ENCODE data around the gene CLNK. TPM values are rescaled to one million over a fixed set of nuclear protein-coding genes. Genes with fewer than 3 reads are reported as not detected.

The CLNK gene
- polyA plus RNA-seq, 2 of the 4 experiments (the other 2 are of a cell fraction): not detected

DNA sequence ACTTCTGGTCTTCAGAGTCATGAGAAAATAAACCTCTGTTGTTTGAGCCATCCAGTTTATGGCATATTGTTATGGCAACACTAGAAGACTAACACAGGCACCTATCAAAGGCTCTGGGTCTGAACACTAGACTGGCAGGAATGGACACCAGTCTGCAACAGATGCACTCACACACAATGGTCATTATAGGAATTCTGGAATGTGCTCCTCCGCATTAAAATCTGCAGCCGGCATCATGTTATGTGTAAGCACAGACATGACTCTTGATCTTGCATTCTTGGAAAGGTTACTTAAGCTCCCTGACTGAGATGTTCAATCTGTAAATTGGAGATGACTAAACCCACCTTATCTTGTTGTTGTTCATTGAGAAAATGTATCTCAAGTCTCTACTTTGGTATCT lies 115.1 kb downstream of the CLNK start:
- POLR2A ChIA-PET: no interaction called here
- CTCF ChIA-PET: no interaction called here

DNA sequence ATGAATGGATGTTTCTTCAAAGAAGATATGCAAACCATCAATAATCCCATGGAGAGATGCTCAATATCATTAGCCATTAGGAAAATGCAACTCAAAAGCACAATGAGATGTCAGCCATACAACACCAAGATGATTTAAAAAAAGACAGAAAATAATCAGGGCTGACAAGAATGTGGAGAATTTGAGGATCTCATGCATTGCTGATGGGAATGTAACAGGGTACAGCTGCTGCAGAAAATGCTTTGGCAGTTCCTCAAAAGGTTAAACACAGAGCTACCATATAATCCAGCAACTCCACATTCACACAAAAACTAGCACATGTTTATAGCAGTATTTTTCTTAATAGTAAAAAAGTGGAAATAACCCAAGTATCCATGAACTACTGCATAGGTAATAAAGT lies 116.8 kb downstream of the CLNK start:
- DNase-seq (ENCODE audit: low read depth in 1 of 2, low spot score in 1 of 2) (no peak), FAIRE-seq (no peak), ATAC-seq (no peak)
- ChIA-PET POLR2A (no interaction called here), CTCF (no interaction called here)
- TF ChIP-seq, protein P1, sequence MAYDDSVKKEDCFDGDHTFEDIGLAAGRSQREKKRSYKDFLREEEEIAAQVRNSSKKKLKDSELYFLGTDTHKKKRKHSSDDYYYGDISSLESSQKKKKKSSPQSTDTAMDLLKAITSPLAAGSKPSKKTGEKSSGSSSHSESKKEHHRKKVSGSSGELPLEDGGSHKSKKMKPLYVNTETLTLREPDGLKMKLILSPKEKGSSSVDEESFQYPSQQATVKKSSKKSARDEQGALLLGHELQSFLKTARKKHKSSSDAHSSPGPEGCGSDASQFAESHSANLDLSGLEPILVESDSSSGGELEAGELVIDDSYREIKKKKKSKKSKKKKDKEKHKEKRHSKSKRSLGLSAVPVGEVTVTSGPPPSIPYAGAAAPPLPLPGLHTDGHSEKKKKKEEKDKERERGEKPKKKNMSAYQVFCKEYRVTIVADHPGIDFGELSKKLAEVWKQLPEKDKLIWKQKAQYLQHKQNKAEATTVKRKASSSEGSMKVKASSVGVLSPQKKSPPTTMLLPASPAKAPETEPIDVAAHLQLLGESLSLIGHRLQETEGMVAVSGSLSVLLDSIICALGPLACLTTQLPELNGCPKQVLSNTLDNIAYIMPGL (CRISPR knock-in tag; IDR thresholded peaks at IDR 0.05; ENCODE audit: borderline replicate concordance): no peak
- TF ChIP-seq CBX8 (IDR thresholded peaks at IDR 0.05): no peak
- TF ChIP-seq FOSB (CRISPR knock-in tag; IDR thresholded peaks at IDR 0.05): no peak
- TF ChIP-seq EP300 (IDR thresholded peaks at IDR 0.05): no peak
- no peak for TF ChIP-seq RCOR1 (IDR thresholded peaks at IDR 0.05; ENCODE audit: low read depth, low read length)
- no peak for TF ChIP-seq SREBF2 (IDR thresholded peaks at IDR 0.05)
- no peak for TF ChIP-seq CHD4 (IDR thresholded peaks at IDR 0.05; ENCODE audit: borderline replicate concordance)
- no peak for TF ChIP-seq HOXA7 (CRISPR knock-in tag; IDR thresholded peaks at IDR 0.05)
- TF ChIP-seq HDAC2 (IDR thresholded peaks at IDR 0.05): no peak
- no peak for TF ChIP-seq ZFP36 (IDR thresholded peaks at IDR 0.05; ENCODE audit: borderline replicate concordance, partially characterized antibody)
- no peak for TF ChIP-seq ESRRA (IDR thresholded peaks at IDR 0.05; ENCODE audit: borderline replicate concordance, low read length)
- no peak for TF ChIP-seq POLR2AphosphoS2 (conservative IDR thresholded peaks at IDR 0.05; ENCODE audit: low read length)
- Histone ChIP-seq H3K4me3 (no peak overlapping the region), H3K9me3 (no peaks in the 10 kb centered on the region), H3K27ac (no peak overlapping the region), H3K4me2 (no peak overlapping the region), H3K4me1 (no peaks in the 10 kb centered on the region)

More for the DNA sequence above, 115.1 kb downstream of the CLNK start:
- no peak for FAIRE-seq
- ATAC-seq: no peak
- Histone ChIP-seq H3K27ac (no peak overlapping the region), H3K4me1 (no peaks in the 10 kb centered on the region), H3K9me3 (no peaks in the 10 kb centered on the region), H3K4me3 (no peak overlapping the region), H3K4me2 (no peak overlapping the region)
- WGBS (ENCODE audit: missing lambda C conversion rate): 95% methylated on average over 2 of the region's 2 CpGs
- TF ChIP-seq HOXB5 (CRISPR knock-in tag; IDR thresholded peaks at IDR 0.05): no peak
- no peak for TF ChIP-seq MAX (IDR thresholded peaks at IDR 0.05)
- no peak for TF ChIP-seq BHLHE40 (IDR thresholded peaks at IDR 0.05; ENCODE audit: low read depth, low read length)
- TF ChIP-seq FOSB (CRISPR knock-in tag; IDR thresholded peaks at IDR 0.05): no peak
- no peak for TF ChIP-seq MYC (IDR thresholded peaks at IDR 0.05; ENCODE audit: borderline replicate concordance, low read length)
- TF ChIP-seq RARB (CRISPR knock-in tag; IDR thresholded peaks at IDR 0.05): no peak
- no peak for TF ChIP-seq ZSCAN20 (CRISPR knock-in tag; IDR thresholded peaks at IDR 0.05)
- no peak for TF ChIP-seq CBX8 (IDR thresholded peaks at IDR 0.05)
- no peak for TF ChIP-seq RNF2 (IDR thresholded peaks at IDR 0.05; ENCODE audit: borderline replicate concordance, low read depth)
- TF ChIP-seq RAD21 (conservative IDR thresholded peaks at IDR 0.05 in 1 of 2, IDR thresholded peaks at IDR 0.05 in 1 of 2): no peak
- no peak for TF ChIP-seq SREBF2 (IDR thresholded peaks at IDR 0.05)
- DNase-seq (ENCODE audit: low read depth in 1 of 2, low spot score in 1 of 2): no peak

DNA sequence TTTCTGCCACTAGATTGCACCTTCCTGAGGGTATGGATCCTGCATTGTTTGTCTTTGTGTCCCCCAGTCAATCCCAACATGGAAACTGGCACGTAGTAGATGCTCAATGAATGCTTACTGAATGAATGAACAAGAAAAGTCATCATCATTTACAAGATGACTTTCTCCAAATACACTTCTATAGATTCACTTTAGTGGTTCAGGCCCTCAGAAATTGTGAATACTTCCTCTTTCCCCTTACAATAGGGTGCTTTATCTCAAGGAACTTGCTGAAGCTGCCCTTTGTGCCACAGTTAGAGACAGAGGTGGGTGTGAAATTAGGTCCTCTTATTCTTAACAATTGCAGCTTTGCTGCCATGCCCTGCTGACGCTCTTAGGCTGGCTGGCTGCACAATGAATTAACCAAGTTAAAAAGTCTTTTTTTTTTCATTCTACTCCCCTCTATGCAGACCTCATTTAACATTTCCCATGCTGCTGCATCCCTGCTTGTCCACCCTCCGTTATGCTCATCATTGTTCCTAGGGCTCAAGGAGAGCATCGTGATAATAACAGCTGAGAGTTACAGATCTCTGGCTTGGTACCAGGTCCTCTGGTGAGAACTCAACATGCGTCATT lies 119.3 kb downstream of the CLNK start:
- no peak for ATAC-seq
- WGBS (ENCODE audit: missing lambda C conversion rate): 30% methylated on average over 5 of the region's 5 CpGs
- no peak for DNase-seq (ENCODE audit: low read depth in 1 of 2, low spot score in 1 of 2)
- TF ChIP-seq, protein P2, sequence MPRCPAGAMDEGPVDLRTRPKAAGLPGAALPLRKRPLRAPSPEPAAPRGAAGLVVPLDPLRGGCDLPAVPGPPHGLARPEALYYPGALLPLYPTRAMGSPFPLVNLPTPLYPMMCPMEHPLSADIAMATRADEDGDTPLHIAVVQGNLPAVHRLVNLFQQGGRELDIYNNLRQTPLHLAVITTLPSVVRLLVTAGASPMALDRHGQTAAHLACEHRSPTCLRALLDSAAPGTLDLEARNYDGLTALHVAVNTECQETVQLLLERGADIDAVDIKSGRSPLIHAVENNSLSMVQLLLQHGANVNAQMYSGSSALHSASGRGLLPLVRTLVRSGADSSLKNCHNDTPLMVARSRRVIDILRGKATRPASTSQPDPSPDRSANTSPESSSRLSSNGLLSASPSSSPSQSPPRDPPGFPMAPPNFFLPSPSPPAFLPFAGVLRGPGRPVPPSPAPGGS (IDR thresholded peaks at IDR 0.05): no peak
- TF ChIP-seq BHLHE40 (IDR thresholded peaks at IDR 0.05; ENCODE audit: low read depth, low read length): no peak
- TF ChIP-seq CBX2 (IDR thresholded peaks at IDR 0.05; ENCODE audit: borderline replicate concordance, low read depth): no peak
- TF ChIP-seq MYC (IDR thresholded peaks at IDR 0.05; ENCODE audit: borderline replicate concordance, low read length): no peak
- no peak for TF ChIP-seq EP300 (IDR thresholded peaks at IDR 0.05)
- TF ChIP-seq SMC3 (IDR thresholded peaks at IDR 0.05): no peak
- no peak for TF ChIP-seq CHD2 (IDR thresholded peaks at IDR 0.05; ENCODE audit: low read length, partially characterized antibody)
- TF ChIP-seq KDM1A (IDR thresholded peaks at IDR 0.05; ENCODE audit: low read depth): no peak
- TF ChIP-seq JUNB (IDR thresholded peaks at IDR 0.05): no peak
- no peak for TF ChIP-seq POLR2AphosphoS2 (conservative IDR thresholded peaks at IDR 0.05; ENCODE audit: low read length)
- no peak for TF ChIP-seq TFCP2L1 (CRISPR knock-in tag; IDR thresholded peaks at IDR 0.05)
- TF ChIP-seq ZFP36 (IDR thresholded peaks at IDR 0.05; ENCODE audit: borderline replicate concordance, partially characterized antibody): no peak
- no peak for TF ChIP-seq MAFK (IDR thresholded peaks at IDR 0.05; ENCODE audit: partially characterized antibody)
- TF ChIP-seq, protein P3, sequence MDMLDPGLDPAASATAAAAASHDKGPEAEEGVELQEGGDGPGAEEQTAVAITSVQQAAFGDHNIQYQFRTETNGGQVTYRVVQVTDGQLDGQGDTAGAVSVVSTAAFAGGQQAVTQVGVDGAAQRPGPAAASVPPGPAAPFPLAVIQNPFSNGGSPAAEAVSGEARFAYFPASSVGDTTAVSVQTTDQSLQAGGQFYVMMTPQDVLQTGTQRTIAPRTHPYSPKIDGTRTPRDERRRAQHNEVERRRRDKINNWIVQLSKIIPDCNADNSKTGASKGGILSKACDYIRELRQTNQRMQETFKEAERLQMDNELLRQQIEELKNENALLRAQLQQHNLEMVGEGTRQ (IDR thresholded peaks at IDR 0.05): no peak
- no peak for TF ChIP-seq POLR2A (IDR thresholded peaks at IDR 0.05; ENCODE audit: low read length)
- H3K4me2 ChIP-seq: no peak overlapping the region
- H3K4me3 ChIP-seq: no peak overlapping the region
- no peak for FAIRE-seq
- H3K9me3 ChIP-seq: no peaks in the 10 kb centered on the region
- H3K27ac ChIP-seq: no peak overlapping the region
- ChIA-PET POLR2A (no interaction called here), CTCF (no interaction called here)
- H3K4me1 ChIP-seq: no peaks in the 10 kb centered on the region
